HG02884 (cell line): ENCODE data around the gene TTLL5.

Source experiments
- ATAC-seq: cut with Tn5 transposase; IDR thresholded peaks from one replicate; pipeline ENCODE4 v1.9.1; 2021; ENCODE audit warnings: mild to moderate bottlenecking, moderate library complexity; ENCODE audit not compliant: unreplicated experiment

The TTLL5 gene

GRCh38 chr14:75946785-75947184 is 285.7 kb downstream of the TTLL5 start:
- ATAC-seq = no peak

DNA sequence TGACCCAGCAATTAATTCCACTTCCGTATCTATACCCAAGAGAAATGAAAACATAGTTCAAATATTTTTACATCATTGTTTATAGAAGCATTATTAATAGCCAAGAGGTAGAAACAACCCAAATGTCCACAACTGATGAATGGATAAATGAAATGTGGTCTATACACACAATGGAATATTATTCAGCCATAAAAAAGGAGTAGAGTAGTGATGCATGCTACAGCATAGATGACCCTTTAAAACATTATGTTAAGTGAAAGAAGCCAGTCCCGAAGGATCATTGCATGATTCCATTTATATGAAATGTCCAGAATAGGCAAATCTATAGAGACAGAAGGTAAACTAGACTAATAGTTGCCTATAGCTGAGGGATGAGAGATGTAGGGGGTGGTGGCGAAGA is 291.4 kb downstream of the TTLL5 start:
- ATAC-seq = no peak

- no peak for ATAC-seq
These were observed 298.0 kb downstream of the TTLL5 start for GRCh38 chr14:75959031-75959430.

- ATAC-seq = peak; percentile 80
These were observed 299.2 kb downstream of the TTLL5 start for GRCh38 chr14:75960231-75960630.

- ATAC-seq = no peak
These were observed 300.6 kb downstream of the TTLL5 start for GRCh38 chr14:75961662-75962061.

DNA sequence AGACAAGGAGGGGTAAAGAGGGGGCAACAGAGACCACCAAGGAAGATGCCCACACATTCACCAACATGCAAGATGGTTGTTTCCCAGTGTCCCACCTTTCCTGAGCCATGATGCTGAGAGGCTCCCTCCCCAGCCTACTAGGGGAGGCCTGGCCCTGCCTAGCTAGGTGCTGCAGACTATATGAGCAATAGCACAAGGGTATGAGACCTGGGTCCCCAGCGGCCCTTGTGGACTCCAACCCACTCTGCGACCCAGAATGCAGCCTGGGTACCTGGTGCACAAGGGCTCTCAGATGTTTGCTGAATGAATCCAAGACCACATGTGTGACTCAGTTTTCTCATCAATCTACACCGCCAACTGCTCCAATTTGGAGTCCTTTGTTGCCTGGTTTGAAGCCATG is 306.8 kb downstream of the TTLL5 start:
- ATAC-seq = no peak

DNA sequence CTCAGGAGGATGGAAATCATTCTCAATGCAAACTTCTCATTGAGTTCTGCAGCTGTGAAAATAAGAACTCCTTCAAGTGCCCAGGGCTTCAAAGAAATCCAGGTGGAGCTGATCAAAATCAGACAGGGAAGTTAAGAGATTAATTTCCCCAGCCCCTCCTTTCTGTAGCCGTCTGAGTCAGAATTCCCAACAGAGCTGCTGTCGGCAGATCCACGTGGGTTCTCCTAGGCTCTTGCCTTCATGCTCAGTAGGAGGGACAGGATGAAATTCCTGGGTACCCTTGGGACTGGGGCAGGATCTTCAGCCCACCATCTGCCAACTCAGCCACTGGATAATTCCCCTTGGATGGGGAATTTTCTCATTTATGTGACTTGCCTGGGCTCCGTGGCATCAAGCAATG is 307.4 kb downstream of the TTLL5 start:
- ATAC-seq = no peak

GRCh38 chr14:75969126-75969525 is 308.1 kb downstream of the TTLL5 start:
- no peak for ATAC-seq

DNA sequence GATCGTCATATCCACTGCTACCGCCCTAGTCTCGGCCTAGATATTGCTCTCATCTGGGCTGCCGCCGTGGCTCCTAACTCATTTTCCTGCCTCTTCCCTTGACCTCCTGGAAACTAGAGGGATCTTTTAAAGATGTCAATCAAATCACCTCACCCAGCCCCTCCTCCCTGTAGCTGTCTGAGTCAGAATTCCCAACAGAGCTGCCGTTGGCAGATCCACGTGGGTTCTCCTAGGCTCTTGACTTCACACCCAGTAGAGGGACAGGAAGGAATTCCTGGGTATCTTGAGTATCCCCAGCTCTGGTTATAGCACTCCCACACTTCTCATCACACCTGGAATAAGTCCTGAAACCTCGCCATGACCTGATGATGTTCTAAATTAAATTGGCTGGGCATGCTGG is 308.8 kb downstream of the TTLL5 start:
- ATAC-seq = no peak

DNA sequence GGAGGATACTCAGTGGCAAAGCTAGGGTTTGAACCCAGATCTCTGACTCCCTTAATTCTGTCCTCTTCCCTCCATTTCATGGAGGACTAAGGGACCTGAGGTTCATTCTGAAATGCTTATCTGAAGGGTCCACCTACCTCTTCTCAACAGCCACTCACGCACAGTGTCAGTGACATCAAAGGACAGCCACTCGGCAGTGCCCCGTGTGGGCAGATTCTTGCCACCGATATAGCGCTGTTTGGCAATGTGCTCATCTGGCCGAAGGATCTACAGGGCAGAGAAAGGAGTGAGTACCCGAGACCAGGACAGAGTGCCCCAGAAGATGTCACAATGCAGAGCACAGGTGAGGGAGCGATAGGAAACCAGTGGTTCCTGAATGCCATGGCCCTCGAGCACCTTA is 309.9 kb downstream of the TTLL5 start:
- no peak for ATAC-seq

- ATAC-seq = no peak
These were observed 310.5 kb downstream of the TTLL5 start for GRCh38 chr14:75971509-75971908.

DNA sequence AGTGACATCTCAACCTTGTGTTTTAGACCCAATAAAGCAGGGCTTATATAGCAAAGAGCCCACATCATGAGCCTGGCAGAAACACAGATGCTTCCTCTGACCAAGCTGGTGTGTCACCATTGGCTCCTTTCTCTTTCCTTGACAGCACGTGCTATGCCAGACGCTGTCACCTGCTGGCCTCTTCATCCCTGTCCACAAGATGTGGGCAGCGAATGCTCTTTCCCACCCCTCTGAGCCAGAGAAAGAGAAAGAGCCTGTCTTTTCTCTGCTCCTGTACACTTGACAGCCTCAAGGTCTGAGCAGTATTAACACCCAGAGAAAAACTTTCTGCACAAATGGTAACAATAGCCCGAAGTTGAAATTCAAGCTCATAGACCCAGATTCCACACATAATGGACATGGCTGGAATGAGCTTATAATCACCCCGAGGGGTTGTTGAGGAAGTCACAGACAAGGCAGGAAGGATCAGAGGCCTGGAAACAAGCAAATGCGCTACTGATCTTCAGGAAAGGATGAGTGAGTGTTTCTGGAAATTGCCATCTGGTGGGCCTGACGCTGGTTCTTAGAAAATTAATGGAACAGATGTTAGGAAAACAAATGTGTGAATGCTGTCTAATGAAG is 311.9 kb downstream of the TTLL5 start:
- ATAC-seq = no peak

DNA sequence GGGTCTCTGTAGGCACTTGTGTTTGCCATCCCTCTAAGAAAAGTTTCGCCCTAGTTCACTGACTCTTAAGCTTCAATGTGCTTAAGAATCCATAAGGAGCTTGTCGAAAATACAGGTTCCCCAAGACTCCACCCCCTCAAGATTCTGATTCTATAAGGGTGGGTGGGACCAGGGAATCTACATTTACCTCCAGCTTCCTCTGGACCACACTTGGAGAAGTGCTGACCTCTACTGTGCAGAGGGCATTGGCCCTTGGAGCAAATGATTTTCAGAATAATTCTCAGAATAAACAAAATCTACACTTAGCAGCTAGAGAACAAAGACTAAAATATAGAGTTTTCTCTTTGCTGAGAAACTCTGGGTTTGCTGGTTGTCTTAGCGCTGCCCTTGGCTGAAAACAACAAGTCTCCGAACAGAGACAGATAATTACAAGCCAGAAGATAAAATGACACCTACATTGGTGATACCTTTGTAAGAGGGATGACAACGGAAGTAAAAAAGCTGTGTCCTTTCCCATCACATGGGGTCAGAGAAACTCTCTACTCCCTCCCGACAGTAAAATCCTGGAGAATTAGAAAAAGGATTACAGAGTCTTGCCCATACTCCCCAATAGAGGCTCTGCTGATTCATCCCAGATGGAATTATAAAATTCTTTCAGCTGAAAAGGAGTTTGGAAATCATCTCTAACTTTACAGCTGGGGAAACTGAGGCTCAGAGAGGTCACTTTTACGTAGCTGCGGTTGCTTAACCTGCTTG is 316.0 kb downstream of the TTLL5 start:
- ATAC-seq = no peak

DNA sequence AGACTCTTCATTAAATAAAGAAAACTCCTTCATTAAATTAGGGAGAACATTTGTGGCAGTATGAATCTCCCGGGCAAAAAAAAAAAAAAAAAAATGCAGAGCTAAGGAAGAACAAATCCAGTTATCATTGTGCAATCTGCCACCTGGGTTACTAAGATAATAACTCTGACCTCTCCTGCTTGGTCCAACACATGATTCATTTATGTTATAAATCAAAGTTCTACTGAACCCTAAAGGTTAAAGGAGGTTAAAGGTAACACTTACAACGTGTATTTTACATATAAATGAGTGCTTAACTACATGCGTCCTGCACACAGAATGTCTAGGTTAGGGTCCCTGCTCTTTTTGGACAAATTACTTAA is 316.5 kb downstream of the TTLL5 start:
- no peak for ATAC-seq

- ATAC-seq = no peak
These were observed 317.2 kb downstream of the TTLL5 start for GRCh38 chr14:75978249-75978731.

DNA sequence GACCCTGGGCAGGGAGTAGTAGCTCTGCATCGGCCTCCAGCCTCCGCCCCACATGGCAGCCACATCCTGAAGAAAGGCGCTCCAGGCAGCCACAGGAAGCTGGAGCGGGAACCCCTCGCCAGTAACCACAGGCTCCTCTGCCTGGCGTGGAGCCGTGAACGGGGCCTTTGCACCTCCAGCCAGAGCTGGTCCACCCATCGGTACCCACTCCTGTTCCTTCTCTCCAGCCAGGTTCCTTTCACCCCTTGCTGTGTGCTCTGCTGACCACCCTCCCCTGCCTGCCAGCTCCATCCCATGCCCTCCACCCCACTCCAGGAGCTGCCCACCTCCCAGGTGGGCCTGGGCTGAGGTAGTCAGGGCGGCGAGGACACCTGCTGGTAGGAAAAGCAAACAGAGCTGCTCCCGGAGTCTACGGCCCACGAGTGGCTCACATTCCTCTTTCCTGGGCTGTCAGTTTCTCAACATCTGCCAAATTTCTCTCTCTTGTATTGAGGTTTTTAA is 318.1 kb downstream of the TTLL5 start:
- no peak for ATAC-seq

- no peak for ATAC-seq
These were observed 318.9 kb downstream of the TTLL5 start for GRCh38 chr14:75979648-75980565.

DNA sequence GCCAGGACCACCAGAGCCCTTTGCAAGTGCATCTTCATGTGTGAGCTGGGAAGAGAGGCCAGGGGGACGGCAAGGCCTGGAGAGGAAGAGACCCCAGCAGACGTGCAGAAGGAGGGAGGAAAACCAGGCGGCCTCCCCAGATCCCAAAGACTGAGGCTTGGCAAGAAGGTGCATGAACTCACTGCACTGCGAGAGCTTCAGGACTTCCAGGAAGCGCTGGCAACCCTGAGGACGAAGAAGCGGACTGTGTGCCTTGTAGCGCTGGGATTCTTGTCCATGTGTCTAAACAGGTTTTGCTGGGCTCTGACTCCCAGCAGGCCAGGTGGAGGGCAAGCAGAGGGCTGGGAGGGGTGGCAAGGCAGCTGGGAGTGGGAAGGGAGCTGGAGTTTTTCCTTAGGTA is 319.8 kb downstream of the TTLL5 start:
- ATAC-seq = no peak

GRCh38 chr14:75981426-75982265 is 320.6 kb downstream of the TTLL5 start, which contains the start of gene TGFB3:
TGFB3 (minus strand) TSS chr14:75981995; CDS start chr14:75980893, 1,102 bp downstream.
- no peak for ATAC-seq

DNA sequence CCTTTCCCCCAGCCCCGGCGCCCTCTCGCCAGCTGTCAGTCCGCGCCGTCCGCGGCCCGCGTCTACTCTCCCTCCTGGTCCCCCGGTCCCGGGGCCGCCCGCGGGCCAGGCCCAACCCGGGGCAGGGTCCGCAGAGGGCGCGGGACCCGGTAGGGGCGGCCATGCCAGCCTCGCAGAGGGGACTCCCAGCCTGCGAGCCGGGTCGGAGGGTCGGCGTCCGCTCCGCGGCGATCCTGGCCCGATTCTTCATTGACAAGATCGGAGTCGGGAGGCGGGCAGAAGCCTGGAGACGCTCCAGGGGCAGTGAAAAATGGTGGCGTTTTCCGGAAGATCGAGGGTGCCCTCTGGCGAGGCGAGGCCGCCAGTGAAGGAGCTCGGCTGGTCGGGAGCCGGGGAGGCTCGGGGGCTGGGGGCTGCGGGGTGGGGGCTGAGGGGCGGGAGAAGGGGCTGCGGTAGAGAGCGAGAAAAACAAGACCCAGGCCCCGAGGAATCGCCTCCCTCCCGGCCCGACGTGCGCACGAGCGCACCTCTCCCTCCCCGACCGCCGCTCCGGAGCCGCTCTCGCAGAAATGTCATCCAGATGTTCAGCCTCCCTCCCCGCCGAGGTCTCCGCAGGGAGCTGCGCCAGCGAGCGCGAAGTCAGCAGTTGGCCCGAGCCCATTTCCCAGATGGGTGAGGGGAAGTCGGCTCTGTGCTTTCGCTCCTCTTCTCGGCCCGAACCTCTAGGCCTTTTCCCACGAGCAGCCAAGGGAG is 321.4 kb downstream of the TTLL5 start:
- peak; percentile 40 for ATAC-seq
